Esophagus squamous epithelium (tissue), 4 donors: ENCODE measurements around the gene ANKRD11.

ENCODE experiments used
- POLR2A ChIP-seq, 4 donors: fragments of 450-650 bp; IDR thresholded peaks; one replicate each; pipeline ENCODE4 v1.6.1; 2017; ENCODE audit warnings: antibody characterized with exemption in 4 of 4, mild to moderate bottlenecking in 4 of 4, moderate library complexity in 3 of 4
- TF ChIP-seq, protein P1 (sequence below), 6 experiments: fragments of 450-650 bp in 4 of 6; fragments of 200-600 bp in 2 of 6; sonication (generic) in 2 of 6; IDR thresholded peaks; one replicate each; pipeline ENCODE4 v1.5.1; 2016 to 2019; ENCODE audit warnings: antibody characterized with exemption in 6 of 6, mild to moderate bottlenecking in 4 of 6, moderate library complexity in 4 of 6

DNA sequence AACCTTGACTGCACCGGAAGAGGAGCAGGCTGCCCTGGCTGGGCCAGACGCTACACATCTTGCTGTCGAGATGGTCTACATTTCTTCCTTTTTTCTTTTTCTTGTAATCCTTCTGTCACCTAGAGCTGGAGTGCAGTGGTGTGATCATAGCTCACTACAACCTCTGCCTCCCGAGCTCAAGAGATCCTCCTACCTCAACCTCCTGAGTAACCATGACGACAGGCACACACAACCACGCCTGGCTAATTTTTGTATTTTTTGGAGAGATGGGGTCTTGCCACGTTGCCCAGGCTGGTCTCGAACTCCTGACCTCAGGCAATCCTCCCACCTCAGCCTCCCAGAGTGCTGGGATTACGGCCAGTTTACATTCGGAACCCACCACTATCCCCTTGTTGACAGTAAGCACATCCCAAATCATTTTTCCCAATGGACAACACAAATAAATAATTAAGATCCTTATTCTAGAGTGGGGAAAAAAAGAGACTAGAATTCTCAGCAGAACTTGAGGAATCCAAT lies 79.0 kb downstream of the ANKRD11 start:
- TF ChIP-seq, protein P1, sequence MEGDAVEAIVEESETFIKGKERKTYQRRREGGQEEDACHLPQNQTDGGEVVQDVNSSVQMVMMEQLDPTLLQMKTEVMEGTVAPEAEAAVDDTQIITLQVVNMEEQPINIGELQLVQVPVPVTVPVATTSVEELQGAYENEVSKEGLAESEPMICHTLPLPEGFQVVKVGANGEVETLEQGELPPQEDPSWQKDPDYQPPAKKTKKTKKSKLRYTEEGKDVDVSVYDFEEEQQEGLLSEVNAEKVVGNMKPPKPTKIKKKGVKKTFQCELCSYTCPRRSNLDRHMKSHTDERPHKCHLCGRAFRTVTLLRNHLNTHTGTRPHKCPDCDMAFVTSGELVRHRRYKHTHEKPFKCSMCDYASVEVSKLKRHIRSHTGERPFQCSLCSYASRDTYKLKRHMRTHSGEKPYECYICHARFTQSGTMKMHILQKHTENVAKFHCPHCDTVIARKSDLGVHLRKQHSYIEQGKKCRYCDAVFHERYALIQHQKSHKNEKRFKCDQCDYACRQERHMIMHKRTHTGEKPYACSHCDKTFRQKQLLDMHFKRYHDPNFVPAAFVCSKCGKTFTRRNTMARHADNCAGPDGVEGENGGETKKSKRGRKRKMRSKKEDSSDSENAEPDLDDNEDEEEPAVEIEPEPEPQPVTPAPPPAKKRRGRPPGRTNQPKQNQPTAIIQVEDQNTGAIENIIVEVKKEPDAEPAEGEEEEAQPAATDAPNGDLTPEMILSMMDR (IDR thresholded peaks at IDR 0.05) = no peak
- TF ChIP-seq POLR2A (IDR thresholded peaks at IDR 0.05) = no peak
